ENCODE measurements around the gene GGT6. TPM values are rescaled to one million over a fixed set of nuclear protein-coding genes. Genes with fewer than 3 reads are reported as not detected.

Gene GGT6
- total RNA-seq, 1 experiment from 2014 or later = 3.7 TPM

- Histone ChIP-seq H4K20me1 (ENCODE audit: insufficient read depth) (peaks cover 53% of the 10 kb centered on the region), H3K4me1 (replicated peaks; ENCODE audit: insufficient read depth) (no peaks in the 10 kb centered on the region), H3K4me3 (no peak overlapping the region), H3K27ac (no peak overlapping the region), H3F3A (ENCODE audit: insufficient read depth, low read depth) (peaks cover 92% of the 10 kb centered on the region), H3K27me3 (ENCODE audit: insufficient read depth, low read depth) (no peaks in the 10 kb centered on the region), H3K9me3 (ENCODE audit: insufficient read depth, low read depth) (no peaks in the 10 kb centered on the region), H3K36me3 (ENCODE audit: low read depth) (peaks cover 22% of the 10 kb centered on the region; the same call in 1 of the 2 replicates), H3K9me2 (ENCODE audit: insufficient read depth) (no peaks in the 10 kb centered on the region), H3K4me2 (no peak overlapping the region), H2AFZ (no peak overlapping the region), H3K79me2 (ENCODE audit: low read depth) (no peaks in the 10 kb centered on the region)
- TF ChIP-seq CTCF (conservative IDR thresholded peaks at IDR 0.05) = no peak
- TF ChIP-seq EZH2 (IDR thresholded peaks at IDR 0.05; ENCODE audit: low read depth) = no peak
- ChIA-PET POLR2A (ENCODE audit: unreplicated experiment) (no interaction called here), CTCF (interaction anchor here (0.5 kb wide), 1 partner anchor 99 kb away, joined by 5 read pairs; no protein-coding TSS in a partner anchor)
- no peak for DNase-seq
- intact Hi-C loops (cut with micrococcal nuclease; ENCODE audit: unreplicated experiment) = loop anchor here (5.0 kb wide), 1 partner anchor 117 kb away; no protein-coding TSS in a partner anchor
- TSS peak; percentile 31 for BruUV-seq (replicated peaks)
Observed at GRCh38 chr17:4539576-4540223, 20.7 kb downstream of the GGT6 start.

- Histone ChIP-seq H3K27me3 (ENCODE audit: insufficient read depth, low read depth) (no peaks in the 10 kb centered on the region), H4K20me1 (ENCODE audit: insufficient read depth) (peaks cover 51% of the 10 kb centered on the region), H3K4me2 (no peak overlapping the region), H3K36me3 (ENCODE audit: low read depth) (peaks cover 22% of the 10 kb centered on the region; the same call in 1 of the 2 replicates), H3K9me3 (ENCODE audit: insufficient read depth, low read depth) (no peaks in the 10 kb centered on the region), H3K9me2 (ENCODE audit: insufficient read depth) (no peaks in the 10 kb centered on the region), H3K4me3 (no peak overlapping the region), H3K27ac (no peak overlapping the region), H3K79me2 (ENCODE audit: low read depth) (no peaks in the 10 kb centered on the region), H3K4me1 (replicated peaks; ENCODE audit: insufficient read depth) (peaks cover 3% of the 10 kb centered on the region; the same call in 1 of the 2 replicates), H3F3A (ENCODE audit: insufficient read depth, low read depth) (peaks cover 99% of the 10 kb centered on the region), H2AFZ (no peak overlapping the region)
- POLR2A ChIA-PET (ENCODE audit: unreplicated experiment) = no interaction called here
- no peak for TF ChIP-seq CTCF (conservative IDR thresholded peaks at IDR 0.05)
- TF ChIP-seq EZH2 (IDR thresholded peaks at IDR 0.05; ENCODE audit: low read depth) = no peak
- intact Hi-C loops (cut with micrococcal nuclease; ENCODE audit: unreplicated experiment) = no loop called here
- CTCF ChIA-PET = interaction anchor here (0.6 kb wide), 1 partner anchor 323 kb away, joined by 8 read pairs; no protein-coding TSS in a partner anchor
- BruUV-seq (replicated peaks) = no TSS peak
- DNase-seq = peak in 1 of 2 experiments; percentile 45
Observed at GRCh38 chr17:4539025-4539424, 21.4 kb downstream of the GGT6 start.

DNA sequence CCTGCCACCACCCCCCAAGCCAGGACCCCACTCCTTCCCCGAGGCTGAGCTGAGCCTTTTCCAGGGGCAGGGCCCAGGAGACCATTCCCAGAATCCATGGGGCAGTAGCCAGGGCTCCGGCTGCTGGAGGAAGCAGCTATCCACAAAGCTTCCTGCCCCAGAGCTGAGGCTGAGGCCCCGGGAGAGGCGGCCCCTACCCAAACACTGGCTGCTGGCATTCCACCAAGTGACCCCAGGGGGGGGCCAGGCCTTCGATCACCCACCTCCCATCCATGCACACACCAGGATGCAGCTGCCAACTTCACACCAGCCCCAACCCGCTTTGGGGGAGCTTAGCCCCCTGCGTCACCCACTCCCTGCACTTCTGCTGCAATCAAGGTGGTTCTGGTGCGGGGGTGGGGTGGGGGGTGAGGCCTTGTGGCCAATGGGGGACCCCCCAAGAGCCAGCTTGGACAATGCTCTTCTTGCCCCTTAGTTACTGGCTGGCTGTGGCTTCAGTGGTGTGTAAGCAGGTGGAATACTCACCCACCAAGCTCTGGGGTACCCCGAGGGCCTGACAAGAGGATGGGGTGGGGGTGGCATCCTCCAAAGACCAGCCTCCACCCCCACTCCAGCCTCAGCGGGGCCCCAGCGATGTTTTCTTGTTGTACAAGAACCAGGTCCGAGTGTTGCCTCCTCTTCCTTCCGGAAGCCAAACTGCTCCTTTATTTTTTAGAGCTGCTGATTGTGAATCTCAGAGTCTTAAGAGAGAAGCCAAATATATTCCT, 22.0 kb downstream of the GGT6 start:
- Histone ChIP-seq H2AFZ (no peak overlapping the region), H3K27me3 (ENCODE audit: insufficient read depth, low read depth) (no peaks in the 10 kb centered on the region), H3K4me2 (no peak overlapping the region), H3K9me2 (ENCODE audit: insufficient read depth) (no peaks in the 10 kb centered on the region), H3K4me1 (replicated peaks; ENCODE audit: insufficient read depth) (peaks cover 9% of the 10 kb centered on the region; the same call in 1 of the 2 replicates), H3K36me3 (ENCODE audit: low read depth) (peaks cover 22% of the 10 kb centered on the region; the same call in 1 of the 2 replicates), H3F3A (ENCODE audit: insufficient read depth, low read depth) (peaks cover 99% of the 10 kb centered on the region), H4K20me1 (ENCODE audit: insufficient read depth) (peaks cover 48% of the 10 kb centered on the region), H3K27ac (0 out of 2 replicates have a peak overlapping the region, but pooled peaks have one; percentile 31), H3K9me3 (ENCODE audit: insufficient read depth, low read depth) (no peaks in the 10 kb centered on the region), H3K79me2 (ENCODE audit: low read depth) (no peaks in the 10 kb centered on the region), H3K4me3 (no peak overlapping the region)
- BruUV-seq (replicated peaks) = no TSS peak
- intact Hi-C loops (cut with micrococcal nuclease; ENCODE audit: unreplicated experiment) = no loop called here
- CTCF ChIA-PET = interaction anchor here (0.6 kb wide), 1 partner anchor 323 kb away, joined by 8 read pairs; no protein-coding TSS in a partner anchor
- POLR2A ChIA-PET (ENCODE audit: unreplicated experiment) = interaction anchor here (0.5 to 0.6 kb wide), 2 partner anchors 40 to 172 kb away, joined by 3 to 5 read pairs; partner anchors contain the start of genes ARRB2 and SPNS2
- no peak for DNase-seq
- no peak for TF ChIP-seq CTCF (conservative IDR thresholded peaks at IDR 0.05)
- no peak for TF ChIP-seq EZH2 (IDR thresholded peaks at IDR 0.05; ENCODE audit: low read depth)
